GM12878 (cell line): ENCODE results near the gene LMX1B.

Experiments used
- CHD2 ChIP-seq: IDR thresholded peaks from 2 replicates; pipeline ENCODE4 v1.6.1; 2011; ENCODE audit warnings: low read depth, low read length, improper control_type of control experiment, borderline replicate concordance
- CREB1 ChIP-seq: IDR thresholded peaks from 2 replicates; pipeline ENCODE4 v1.6.1; 2012; ENCODE audit warnings: low read depth, mild to moderate bottlenecking, inconsistent platforms
- SIN3A ChIP-seq: IDR thresholded peaks from 2 replicates; pipeline ENCODE4 v1.6.1; 2012; ENCODE audit warnings: low read depth, low read length, improper control_type of control experiment
- TF ChIP-seq, protein P1 (sequence below), 3 experiments: IDR thresholded peaks in 2 of 3; conservative IDR thresholded peaks in 1 of 3; 2 replicates each; pipeline ENCODE4 v1.5.1; 2011; ENCODE audit warnings: low read depth in 3 of 3, low read length in 3 of 3, mild to moderate bottlenecking in 3 of 3, control low read depth in 2 of 3, moderate library complexity in 2 of 3, inconsistent platforms in 1 of 3, mixed read lengths in 1 of 3; ENCODE audit not compliant: control insufficient read depth in 2 of 3, insufficient read depth in 1 of 3; ENCODE audit errors: extremely low read depth in 1 of 3
- TF ChIP-seq, protein P2 (sequence below): IDR thresholded peaks from 2 replicates; pipeline ENCODE4 v1.6.1; 2012; ENCODE audit warnings: mild to moderate bottlenecking, low read depth, low read length

DNA sequence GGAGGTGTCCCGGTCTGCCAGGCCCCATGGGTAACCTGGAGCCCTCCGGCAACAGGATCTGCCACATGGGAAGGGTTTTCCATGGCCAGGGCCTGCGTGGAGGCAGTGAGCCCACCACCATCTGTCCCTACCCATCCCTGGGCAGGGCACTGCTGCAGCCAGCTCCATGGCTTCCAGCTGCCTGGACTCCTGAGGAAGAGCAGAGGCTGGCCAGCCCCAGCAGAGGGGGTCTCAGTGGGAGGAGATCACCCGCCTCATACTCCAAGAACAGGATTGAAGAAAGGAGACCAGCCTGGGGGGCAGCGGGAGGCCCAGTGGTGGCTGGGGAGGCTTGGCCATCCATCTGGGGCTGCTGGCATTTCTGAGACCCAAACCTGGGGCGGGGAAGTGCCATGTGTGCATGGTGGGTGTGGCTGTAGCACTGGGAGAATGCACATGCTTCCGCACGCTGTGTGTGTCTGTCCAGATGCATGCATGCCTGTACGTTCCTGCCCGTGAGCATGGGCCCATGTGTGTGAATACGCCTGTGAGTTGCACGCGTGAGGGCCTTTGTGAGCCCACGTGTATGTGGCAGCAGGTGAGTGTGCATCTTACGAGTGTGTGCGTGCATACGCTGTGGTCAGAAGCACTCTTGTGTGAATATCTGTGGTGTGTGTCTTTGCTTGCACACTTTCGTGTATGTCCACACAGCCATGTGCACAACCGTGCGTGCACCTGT lies 78.5 kb downstream of the LMX1B start:
- TF ChIP-seq, protein P1, sequence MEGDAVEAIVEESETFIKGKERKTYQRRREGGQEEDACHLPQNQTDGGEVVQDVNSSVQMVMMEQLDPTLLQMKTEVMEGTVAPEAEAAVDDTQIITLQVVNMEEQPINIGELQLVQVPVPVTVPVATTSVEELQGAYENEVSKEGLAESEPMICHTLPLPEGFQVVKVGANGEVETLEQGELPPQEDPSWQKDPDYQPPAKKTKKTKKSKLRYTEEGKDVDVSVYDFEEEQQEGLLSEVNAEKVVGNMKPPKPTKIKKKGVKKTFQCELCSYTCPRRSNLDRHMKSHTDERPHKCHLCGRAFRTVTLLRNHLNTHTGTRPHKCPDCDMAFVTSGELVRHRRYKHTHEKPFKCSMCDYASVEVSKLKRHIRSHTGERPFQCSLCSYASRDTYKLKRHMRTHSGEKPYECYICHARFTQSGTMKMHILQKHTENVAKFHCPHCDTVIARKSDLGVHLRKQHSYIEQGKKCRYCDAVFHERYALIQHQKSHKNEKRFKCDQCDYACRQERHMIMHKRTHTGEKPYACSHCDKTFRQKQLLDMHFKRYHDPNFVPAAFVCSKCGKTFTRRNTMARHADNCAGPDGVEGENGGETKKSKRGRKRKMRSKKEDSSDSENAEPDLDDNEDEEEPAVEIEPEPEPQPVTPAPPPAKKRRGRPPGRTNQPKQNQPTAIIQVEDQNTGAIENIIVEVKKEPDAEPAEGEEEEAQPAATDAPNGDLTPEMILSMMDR (IDR thresholded peaks at IDR 0.05 in 2 of 3, conservative IDR thresholded peaks at IDR 0.05 in 1 of 3; ENCODE audit: control insufficient read depth in 2 of 3, extremely low read depth in 1 of 3, insufficient read depth in 1 of 3, low read depth in 3 of 3, low read length in 3 of 3), result no peak
- TF ChIP-seq SIN3A (no peak), CHD2 (no peak), CREB1 (no peak)
- TF ChIP-seq, protein P2, sequence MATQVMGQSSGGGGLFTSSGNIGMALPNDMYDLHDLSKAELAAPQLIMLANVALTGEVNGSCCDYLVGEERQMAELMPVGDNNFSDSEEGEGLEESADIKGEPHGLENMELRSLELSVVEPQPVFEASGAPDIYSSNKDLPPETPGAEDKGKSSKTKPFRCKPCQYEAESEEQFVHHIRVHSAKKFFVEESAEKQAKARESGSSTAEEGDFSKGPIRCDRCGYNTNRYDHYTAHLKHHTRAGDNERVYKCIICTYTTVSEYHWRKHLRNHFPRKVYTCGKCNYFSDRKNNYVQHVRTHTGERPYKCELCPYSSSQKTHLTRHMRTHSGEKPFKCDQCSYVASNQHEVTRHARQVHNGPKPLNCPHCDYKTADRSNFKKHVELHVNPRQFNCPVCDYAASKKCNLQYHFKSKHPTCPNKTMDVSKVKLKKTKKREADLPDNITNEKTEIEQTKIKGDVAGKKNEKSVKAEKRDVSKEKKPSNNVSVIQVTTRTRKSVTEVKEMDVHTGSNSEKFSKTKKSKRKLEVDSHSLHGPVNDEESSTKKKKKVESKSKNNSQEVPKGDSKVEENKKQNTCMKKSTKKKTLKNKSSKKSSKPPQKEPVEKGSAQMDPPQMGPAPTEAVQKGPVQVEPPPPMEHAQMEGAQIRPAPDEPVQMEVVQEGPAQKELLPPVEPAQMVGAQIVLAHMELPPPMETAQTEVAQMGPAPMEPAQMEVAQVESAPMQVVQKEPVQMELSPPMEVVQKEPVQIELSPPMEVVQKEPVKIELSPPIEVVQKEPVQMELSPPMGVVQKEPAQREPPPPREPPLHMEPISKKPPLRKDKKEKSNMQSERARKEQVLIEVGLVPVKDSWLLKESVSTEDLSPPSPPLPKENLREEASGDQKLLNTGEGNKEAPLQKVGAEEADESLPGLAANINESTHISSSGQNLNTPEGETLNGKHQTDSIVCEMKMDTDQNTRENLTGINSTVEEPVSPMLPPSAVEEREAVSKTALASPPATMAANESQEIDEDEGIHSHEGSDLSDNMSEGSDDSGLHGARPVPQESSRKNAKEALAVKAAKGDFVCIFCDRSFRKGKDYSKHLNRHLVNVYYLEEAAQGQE, result no peak
